HG03025 (cell line): ENCODE results near the gene ATXN1.
"Not testable (repeated sequence)": the region's sequence is repeated elsewhere in the genome, so short reads cannot be mapped to it uniquely, and the experiment has no call there.

Source experiments
- ATAC-seq: cut with Tn5 transposase; IDR thresholded peaks from one replicate; pipeline ENCODE4 v1.9.1; 2021; ENCODE audit warnings: mild to moderate bottlenecking, moderate library complexity; ENCODE audit not compliant: unreplicated experiment, low FRiP score

The ATXN1 gene

DNA sequence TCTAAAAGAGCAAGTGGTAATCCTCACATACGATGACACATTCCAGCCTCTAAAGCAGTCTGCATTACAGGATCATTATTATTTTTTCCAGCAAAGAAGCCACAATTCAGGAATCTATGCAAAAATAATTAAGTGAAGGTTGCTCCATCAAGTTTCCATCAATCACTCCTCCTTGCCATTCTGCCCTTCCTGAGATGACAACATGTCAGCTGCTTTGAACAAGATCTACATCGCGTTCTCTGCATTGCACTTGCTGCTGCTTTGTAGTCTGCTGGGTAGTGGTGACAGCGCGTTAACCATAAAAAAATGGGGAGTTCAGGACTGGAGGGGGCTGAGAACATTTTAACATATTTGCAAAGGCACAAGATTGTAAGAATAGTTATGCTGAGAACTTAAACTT is 375.2 kb downstream of the ATXN1 start:
- no peak for ATAC-seq

DNA sequence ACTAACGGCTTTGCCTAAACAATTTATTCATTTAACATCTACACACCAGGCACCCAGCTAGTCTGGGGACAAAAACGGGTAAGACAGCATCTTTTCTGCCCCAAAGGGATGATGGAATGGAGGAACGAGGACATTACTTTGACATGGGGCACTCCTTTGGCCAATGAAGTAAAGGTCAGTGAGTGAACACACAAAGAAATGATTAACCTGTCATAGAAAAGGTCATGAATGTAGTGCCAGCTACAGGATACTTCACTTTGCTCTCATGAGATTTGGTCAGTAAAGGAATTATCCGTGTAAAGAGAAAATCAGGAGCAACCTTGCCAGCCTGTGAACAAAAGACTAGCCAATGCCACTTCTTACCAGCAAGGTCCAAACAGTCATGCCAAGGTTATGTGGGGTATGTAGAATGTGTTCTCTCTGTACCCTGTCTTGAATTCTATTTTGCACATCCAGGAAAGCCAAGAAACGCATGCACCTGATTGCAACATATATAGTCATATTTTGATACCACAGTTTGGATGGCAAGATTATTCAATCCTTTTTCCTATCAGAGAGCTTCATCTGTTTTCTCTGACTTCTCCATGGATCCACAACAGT is 377.6 kb downstream of the ATXN1 start:
- no peak for ATAC-seq

DNA sequence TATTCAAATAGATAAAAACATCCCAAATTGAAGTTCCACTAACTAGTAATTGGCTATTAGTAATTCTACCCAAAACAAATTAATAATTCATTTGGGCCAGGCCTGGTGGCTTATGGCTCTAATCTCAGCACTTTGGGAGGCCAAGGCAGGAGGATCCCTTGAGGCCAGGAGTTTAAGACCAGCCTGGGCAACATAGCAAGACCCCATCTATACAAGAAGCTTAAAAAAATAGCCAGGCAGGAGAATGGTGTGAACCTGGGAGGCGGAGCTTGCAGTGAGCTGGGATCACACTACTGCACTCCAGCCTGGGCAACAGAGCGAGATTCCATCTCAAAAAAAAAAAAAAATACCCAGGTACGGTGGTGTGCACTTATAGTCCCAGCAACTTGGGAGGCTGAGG is 379.3 kb downstream of the ATXN1 start:
- not testable (repeated sequence) for ATAC-seq

DNA sequence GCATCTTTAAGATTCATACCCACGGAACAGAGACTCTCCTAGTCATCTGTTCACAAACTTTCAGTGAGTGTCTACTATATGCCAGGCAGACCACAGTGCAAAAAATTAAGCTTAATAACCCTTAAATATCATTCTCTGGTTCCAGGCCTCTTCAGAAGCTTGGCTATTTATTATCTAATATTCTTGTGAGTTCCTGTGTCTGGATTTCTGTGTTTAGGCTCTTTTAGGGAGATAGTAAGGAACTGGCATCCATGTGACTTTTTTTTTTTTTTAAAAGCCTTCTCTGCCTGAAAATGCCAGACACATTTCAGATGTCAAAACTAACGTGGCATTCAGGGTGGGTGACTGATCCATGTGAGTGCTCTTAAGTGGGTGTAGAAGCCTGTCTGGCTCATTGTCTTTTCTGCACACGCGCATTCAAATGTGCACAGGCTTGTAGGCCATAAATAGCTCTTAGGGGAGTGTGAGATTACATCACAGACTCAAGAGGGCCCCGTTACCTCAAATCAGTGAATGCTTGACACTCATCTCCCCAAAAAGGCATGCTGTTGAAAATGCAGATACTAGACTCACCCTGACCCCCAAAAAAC is 380.9 kb downstream of the ATXN1 start:
- no peak for ATAC-seq

DNA sequence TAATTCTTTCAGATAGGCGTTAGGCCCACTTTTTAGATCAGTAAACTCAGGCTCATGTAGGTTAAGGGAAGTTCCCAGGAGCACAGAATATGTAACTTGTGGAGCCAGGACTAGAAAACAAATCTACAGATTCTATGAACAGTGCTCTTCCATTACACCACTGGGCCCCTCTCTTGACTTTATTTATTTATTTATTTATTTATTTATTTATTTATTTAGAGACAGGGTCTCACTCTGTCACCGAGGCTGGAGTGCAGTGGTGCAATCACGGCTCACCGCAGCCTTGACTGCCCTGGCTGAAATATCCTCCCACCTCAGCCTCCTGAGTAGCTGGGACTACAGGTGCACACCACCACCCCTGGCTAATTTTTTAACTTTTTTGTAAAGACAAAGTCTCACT is 382.9 kb downstream of the ATXN1 start:
- not testable (repeated sequence) for ATAC-seq

DNA sequence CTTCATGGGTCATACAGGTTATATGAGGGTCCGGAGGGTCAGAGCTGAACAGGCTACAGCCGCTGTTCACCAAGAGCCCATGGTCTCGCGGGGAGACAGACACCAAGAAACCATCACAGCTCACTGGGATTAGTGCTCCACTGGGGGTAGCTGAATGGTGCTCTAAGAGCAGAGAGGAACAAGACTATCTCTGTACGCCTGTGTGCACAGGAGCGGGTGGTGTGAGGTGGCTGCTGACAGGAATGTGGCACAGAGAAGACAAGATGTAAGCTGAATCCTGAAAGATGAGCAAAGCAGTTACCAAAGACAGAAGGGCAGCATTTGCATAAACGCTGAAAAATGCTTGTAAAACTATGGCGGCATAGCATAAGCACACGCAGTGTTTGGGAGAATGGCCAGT is 383.8 kb downstream of the ATXN1 start:
- ATAC-seq: no peak

DNA sequence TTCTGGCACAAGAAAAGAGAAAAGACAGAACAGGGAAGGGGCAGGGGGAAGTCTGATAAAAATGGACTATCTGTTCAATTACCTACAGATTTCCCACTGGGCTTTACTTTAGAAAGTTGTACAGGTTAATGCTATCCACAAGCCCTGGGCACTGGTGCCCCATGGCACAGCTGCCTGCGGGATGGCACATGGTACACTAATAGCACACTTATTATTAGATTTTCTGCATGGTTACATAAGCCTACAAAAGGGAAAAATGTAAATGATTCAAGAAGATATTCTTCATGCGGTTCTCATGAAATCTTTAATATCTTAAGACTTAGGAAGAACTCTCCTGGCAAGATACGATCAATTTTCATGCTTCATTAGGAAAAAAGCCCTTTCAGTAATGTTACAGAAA is 385.4 kb downstream of the ATXN1 start:
- no peak for ATAC-seq

DNA sequence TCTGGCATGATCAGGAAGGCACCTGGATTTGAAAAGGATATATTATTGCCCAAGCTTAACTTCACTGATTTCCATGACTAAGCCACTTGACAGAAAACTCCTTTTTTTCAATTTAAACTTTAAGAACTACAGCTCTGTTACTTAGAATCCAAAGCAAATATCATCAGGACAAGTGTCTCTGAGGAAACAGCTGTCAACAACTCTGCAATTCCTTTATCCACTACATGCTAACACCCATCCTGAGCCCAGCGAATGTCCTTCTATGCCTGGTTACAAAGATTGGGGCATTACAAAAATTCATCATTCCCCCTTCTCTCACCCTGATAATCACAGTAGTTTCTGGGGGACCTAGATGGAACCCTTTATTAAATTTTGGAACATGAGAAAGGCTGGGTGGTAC is 386.1 kb downstream of the ATXN1 start:
- ATAC-seq: no peak

DNA sequence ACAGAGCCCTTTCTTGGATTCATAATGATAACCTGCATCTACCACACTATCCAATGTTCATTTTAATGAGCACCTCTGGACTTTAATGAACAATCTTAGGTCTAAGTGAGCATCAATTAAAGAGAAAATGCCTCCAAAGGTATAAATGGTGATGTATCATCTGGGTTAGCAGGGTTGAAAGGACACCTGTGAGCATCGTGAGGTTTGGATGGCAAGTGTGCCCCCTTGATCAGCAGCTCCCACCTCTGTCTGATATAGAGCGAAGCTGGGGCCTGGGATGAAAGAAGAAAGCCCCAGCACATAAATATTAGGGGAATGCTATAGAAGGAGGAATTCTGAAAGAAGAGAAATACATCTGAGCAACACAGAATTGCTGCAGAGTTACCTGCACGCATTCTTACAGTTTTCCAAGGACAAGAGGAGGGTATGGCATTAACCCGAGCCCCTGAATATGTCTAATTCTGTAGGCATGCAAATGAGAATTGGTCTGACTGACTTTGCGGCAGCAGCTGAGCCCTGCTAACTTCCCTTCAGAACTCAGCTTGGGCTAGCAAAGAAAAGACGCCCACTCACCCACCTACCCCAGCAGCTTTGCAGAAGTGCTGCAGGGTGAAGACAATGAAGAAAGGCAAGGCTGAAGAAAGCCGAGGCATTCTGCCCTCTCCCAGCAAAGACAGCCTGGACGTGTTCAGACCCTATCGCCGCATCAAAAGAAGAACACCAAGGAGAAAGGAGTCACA is 386.6 kb downstream of the ATXN1 start:
- ATAC-seq: peak; percentile 86

DNA sequence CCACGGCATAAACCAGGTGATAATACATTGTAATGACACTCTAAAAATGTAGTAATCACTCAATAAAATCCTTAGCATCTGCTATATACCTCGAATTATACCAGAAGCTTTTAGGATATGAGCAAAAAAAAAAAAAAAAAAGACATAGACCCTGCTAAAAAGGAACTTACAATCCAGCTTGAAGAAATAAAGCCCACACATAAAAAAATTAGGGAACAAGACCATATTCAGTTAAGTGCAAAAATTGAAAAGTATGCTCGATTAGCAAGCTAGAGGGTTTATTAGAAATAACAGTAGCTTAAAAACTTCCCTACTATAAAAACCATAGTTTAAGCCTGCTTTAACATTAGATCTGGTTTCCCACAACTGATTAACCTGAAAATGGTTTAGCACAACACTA is 387.2 kb downstream of the ATXN1 start:
- no peak for ATAC-seq

DNA sequence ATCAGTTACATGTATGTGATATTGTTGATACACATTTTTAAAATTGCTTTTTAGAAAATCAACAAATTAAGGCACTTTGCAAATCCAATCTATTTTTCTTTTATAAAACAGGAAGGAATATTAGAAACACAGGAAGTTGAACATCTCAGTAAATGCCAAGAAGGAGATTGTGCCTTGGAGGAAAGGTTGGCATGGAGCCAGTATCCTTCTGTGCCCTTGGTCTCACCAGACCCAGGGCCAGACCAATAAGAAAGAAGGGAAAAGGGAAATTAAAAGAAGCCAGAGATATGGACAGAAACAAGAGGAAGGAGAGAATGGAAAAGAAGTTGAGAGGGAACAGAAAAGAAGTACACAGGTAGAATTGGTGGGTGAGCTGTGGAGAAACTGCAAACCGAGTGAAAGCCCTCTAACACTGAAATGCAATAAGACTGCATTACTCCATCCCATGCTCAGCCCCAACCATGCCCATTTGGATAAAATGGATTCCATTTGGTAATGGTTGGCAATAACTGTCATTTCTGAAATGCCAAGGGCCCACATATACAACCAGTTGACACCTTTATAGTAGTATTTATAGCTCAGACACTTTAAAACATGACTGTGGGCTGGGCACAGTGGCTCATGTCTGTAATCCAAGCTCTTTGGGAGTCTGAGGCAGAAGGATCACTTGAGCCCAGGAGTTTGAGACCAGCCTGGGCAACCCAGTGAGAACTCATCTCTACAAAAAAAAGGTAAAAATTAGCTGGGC is 389.1 kb downstream of the ATXN1 start:
- ATAC-seq: no peak

DNA sequence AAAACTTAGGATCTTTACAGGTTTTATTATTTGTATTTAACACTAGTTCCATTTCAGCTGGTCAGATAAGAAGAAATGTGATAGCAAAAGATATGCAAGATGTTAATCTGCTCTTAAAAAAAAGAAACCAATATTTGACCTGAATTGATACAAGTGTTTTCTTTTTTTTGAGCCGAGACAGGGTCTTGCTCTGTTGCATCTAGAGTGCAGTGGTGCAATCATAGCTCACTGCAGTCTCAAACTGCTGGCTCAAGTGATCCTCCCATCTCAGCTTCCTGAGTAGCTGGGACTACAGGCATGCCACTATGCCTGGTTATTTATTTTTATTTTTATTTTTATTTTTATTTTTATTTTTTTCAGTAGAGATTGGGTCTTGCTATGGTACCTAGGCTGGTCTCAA is 389.9 kb downstream of the ATXN1 start:
- no peak for ATAC-seq

DNA sequence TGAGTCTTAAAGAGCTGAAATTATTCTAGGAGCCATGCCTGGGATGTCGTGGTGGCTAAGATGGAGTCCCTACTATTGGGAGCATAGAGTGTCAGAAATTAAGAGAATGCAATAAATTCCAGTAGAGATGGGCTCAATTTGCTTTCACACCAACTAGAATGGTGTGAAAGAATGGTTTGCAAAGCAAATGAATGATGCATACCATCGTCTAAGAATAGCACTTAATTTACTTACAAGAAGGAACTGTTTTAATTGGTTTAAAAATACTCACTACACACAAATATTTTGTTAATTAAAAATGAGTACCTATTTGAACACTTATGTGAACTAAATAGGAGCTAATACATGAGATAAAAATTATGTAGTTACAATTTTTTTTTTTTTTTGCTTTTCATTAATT is 390.3 kb downstream of the ATXN1 start:
- ATAC-seq: no peak

DNA sequence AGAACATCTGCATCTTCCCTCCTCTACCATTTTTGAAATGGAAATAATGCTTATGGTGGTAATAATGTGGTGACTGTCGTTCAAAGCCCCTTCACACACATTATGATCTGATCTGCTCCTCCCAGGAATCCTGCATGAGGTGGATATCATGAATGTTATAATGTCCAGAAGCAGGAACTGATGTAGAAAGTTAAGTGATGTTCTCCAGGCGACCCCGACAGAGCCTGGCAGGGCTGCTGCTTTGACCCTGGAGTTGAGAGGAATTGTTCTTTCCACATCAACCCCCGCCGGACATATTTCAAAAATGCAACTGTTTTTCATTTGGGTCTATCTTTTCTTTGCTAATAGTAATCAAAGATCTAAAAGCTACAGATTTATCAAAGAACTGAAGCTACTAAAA is 391.3 kb downstream of the ATXN1 start:
- ATAC-seq: no peak

DNA sequence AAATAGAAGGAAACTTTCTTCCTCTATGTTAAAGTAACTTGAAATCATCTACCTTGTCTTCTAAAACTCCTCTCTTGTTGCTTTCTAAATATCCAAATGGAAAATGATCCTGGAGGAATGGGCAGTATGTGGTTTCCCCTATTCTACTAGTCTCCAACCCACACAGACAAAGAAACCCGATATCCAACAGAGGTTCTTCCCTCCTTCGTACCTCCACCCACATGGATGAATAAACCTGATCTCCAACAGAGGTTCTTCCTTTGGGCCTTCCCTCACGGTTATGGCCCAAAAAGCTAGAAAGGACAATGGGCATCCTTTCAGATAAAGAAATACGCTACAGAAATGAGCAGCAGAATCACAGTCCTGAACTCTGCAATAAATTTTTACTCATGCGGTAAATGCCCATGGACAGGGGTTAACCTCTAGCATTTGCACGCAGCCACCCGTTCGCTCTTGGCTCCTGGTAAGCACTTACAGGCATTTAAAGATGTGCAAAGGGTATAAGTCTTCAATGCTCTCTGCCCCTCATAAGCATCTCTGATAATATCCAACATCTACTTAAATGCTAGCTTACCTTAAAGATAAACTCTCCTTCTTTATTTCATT is 392.0 kb downstream of the ATXN1 start:
- no peak for ATAC-seq

DNA sequence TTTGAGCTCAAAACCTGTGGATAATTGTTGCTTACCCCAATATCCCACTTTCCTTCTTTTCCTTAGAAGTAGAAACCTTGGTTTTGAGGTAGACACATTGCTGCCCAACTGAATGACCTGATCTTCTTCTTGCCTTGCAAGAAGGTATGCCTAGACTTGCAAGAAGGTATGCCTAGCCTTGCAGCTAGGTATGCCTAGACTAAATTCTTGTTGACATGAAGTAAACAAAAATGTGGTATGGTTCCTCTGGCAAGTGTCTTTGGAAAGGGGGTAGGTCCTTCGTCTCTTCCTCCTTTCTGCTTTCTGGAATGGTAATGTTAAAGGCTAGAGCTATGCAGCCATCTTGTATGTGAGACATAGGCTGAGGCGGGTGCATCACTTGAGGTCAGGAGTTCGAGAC is 393.7 kb downstream of the ATXN1 start:
- no peak for ATAC-seq

DNA sequence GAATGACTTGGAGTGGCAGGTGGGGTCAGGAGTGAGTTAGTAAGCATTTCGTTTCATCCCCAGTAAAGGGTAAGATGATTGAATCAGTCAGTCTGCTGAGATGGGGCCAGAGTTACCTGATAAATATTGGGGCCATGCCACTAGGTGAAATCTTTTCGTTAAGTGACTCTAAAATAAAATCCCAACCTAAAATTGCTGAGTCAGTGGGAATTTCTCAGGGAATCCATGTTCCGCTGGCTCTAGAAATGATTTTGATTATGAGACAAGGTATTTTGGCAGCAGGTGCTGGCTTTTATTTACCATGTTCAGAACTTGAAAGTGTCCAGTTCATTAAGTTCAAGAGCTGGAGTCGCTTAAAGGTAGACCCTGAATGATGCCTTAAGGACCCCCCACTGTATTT is 397.5 kb downstream of the ATXN1 start:
- ATAC-seq: no peak

DNA sequence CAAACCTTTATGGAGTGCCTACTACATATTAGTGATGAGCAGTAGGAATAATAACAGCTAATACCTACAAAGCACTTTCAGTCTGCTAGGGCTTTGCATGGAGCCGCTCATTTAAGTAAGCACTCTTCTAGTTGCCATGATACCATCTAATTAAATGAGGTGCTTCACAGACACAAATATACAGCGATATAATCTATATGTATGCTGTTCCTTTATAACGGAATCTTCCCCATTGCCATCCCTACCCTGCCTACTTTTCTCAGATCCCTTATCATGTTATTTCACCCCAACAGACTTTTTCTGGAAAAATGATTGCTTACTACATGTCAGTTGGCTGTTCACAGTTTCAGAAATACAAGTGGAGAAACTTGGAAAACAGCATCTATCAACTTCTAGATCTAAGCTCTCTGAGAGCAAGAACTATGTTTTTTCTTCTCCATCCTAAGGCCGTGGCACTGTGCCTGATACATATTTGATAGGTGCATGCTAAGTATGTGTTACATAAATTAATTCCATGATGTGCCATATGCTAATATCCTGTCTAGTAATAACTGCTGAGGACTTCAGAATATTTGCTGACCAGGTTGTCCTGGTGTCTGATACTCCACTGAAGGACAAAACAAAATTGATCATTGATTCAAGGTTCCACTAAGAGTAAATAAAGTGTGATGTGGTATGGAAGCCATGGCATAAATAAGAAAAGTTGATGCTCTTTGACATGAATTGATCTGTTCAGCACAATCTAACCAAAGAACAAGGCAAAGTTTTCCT is 398.3 kb downstream of the ATXN1 start:
- ATAC-seq: no peak

DNA sequence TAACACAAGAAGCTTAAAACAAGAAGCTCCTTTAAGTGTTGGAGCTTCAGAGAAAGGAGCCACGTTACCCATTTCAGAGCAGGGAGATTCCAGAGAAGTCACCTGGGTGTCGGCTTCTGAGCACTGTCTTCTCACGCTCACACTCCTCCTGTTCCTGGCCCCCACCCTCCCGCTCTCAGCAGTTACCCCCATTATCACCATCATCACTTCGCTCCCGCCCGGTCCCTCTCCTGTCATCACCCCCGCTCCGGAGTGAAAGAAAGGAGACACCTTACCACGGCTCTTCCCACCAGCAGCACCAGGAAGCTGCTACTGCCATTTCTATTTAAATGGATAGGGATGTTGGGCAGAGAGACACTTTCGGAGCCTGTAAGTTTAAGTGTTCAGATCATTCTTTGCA is 399.0 kb downstream of the ATXN1 start:
- no peak for ATAC-seq

DNA sequence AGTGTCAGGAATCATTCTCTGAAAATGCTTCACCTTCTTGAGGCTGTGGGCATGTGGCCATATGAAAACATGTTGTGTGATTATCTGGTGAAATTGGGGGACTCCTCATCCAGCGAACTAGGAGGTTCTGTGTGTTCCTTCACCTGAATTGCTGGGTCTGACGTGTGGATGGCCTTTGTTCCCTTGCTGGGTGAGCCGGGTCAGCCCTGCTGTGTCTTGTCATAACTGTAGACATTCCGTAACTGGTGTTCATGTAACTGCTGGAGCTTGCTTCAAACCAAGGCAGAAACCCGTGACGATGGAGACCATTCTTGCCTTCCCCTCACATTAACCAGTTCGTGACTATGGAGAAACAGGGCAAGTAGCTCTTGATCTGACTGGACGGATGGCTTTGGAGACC is 399.4 kb downstream of the ATXN1 start:
- ATAC-seq: no peak
